Measurements from ENCODE around the gene KIFAP3.
A peak's percentile ranks its signal among the peaks of the same experiment; 100 is the strongest.
"Not testable (repeated sequence)": the region's sequence is repeated elsewhere in the genome, so short reads cannot be mapped to it uniquely, and the experiment has no call there.

The KIFAP3 gene

GRCh38 chr1:169924063-169924462 is 150.4 kb downstream of the KIFAP3 start:
- DNase-seq (ENCODE audit: low spot score): no peak

GRCh38 chr1:169921080-169921479 is 153.4 kb downstream of the KIFAP3 start:
- DNase-seq (ENCODE audit: low spot score): no peak

GRCh38 chr1:169918927-169919326 is 155.6 kb downstream of the KIFAP3 start:
- no peak for DNase-seq (ENCODE audit: low spot score)

- not testable (repeated sequence) for DNase-seq (ENCODE audit: low spot score)
Observed at GRCh38 chr1:169918220-169918619, 156.3 kb downstream of the KIFAP3 start.

DNA sequence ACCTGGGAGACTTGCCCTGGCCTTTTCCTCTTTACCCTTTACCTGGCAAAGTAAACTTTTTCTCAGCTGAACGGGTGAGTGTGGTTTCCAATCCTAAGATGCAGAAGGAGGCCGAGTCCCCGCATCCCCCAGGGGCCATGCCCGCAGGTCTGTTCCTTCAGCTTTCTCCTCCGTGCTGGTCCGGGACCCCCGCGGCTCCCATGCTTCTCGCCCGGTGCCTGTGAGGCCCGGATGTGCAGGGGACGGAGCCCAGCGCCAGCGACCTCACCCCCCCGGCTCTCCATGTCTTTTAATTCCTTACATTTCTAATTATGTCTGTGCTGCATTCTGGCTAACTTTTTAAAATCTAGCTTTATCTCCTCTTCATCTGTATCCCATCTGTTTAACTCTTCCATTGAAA is 159.3 kb downstream of the KIFAP3 start:
- DNase-seq (ENCODE audit: low spot score): no peak

- DNase-seq (ENCODE audit: low spot score): peak; percentile 56
Observed at GRCh38 chr1:169914531-169914930, 160.0 kb downstream of the KIFAP3 start.

GRCh38 chr1:169909499-169909898 is 165.0 kb downstream of the KIFAP3 start:
- no peak for DNase-seq (ENCODE audit: low spot score)

DNA sequence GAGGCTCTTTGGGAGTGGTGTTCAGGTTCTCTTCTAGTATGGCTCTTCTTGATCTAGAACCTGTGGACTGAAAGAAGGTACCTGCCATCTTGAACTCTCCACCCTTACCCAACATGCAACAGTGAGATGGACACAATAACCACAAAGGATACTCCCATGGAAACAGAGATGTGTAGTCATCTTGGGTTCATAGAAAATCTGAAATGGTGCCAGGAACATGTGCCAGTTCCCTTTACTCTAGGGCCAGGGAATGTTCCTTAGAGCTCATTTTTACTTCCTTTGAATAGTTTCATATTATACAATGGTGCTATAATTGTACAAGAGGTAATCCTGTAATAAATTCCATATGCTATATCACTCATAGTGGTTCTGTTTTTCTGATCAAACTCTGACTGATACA is 167.6 kb downstream of the KIFAP3 start:
- no peak for DNase-seq (ENCODE audit: low spot score)

GRCh38 chr1:169904834-169905233 is 169.7 kb downstream of the KIFAP3 start:
- no peak for DNase-seq (ENCODE audit: low spot score)

- no peak for DNase-seq (ENCODE audit: low spot score)
Observed at GRCh38 chr1:169902751-169903150, 171.7 kb downstream of the KIFAP3 start.

DNA sequence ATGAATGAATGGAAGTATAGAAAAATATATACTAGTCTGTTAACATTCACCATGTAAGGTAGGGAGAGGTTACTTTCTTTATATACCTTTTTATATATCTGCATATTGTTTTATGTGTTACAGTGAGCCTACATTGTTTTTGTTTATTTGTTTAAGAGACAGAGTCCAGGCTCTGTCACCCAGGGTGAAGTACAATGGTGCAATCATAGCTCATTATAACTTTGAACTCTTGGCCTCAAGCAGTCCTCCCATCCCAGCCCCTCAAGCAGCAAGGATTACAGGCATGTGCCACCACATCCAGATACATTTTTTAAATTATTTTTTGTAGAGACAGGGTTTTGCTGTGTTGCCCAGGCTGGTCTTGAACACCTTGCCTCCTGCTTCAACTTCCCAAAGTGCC is 173.4 kb downstream of the KIFAP3 start:
- DNase-seq (ENCODE audit: low spot score): no peak

DNA sequence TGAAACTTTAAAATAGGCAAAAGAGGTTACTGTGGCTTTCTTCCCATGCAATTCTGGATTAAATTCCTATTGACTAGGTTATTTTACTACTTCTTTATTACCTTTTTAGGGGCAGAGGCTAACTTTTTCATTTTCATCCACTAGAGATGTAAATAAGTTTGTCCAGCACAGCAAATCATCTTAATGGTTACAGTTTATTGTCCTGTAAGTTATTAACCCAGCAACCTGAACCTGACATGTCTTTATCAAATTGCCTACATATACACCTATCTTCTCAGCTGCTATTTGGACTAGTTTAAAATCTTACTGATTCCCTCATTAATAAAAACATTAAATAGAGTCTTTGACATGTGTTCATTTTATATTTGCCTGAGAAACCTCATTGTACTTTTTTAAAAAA is 173.9 kb downstream of the KIFAP3 start:
- no peak for DNase-seq (ENCODE audit: low spot score)

DNA sequence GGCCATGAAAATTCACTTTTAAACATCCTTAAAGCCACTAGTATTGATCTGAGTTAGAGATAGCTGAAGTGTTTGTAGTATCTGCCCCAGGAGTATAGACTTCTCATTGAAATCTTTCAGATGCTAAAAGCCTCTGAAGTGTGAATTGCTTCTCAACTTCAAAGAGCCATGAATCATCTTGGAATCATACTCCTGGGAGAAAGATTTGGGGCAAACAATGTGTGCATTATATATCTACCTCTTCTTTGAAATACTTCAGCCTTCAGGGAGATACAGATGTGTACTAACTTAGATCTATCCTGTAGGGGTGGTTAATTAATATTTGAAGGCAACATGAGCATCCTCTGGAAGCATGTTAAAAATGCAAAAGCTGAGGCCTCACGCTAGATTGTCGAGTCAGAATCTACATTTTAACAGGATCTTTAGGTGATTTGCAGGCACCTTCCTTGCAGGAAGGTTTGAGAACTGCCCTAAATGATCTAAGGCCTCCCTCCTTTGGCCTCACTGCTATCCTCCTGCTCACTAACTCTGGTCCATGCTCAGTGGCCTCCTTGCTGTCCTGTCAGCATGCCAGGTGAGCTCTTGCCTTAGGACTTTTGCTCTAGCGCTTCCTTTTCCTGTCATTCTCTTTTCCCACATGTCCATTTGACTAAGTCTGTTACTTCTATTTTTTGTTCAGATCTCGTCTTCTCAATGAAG is 174.8 kb downstream of the KIFAP3 start:
- DNase-seq (ENCODE audit: low spot score): no peak

GRCh38 chr1:169896013-169896412 is 178.5 kb downstream of the KIFAP3 start:
- no peak for DNase-seq (ENCODE audit: low spot score)

DNA sequence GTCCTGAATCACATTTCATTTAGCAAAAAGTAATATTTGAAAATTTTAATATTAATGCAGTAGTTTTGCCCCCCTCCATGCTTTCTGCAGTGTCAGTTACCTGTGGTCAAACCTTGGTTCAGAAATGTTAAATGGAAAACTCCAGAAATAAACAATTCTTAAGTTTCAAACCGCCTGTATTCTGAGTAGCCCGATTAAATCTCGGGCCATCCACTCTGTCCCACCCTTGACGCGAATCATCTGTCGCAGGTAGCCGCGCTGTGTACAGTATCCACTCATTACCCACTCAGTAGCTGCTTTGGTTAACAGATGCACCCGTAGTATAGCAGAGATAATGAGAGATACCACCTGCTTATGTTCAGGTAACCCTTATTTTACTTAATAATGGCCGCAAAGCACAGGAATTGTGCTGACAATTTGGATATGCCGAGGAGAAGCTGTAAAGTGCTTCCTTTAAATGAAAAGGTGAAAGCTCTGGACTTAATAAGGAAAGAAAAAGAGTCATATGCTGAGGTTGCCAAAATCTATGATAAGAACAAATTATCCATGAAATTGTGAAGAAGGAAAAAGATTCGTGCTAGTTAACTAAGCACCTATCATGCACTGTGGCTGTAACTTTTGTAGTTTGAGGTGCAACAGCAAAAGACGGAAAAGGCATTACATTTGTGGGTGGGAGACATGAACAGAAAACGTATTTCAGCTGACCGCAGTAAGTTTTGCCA is 179.9 kb downstream of the KIFAP3 start:
- no peak for DNase-seq (ENCODE audit: low spot score)

GRCh38 chr1:169893645-169894423 is 180.7 kb downstream of the KIFAP3 start, which contains the start of gene SCYL3:
SCYL3 (minus strand) TSS chr1:169893896; CDS start chr1:169888840, 5,056 bp downstream.
- DNase-seq (ENCODE audit: low spot score): peak; percentile 97

DNA sequence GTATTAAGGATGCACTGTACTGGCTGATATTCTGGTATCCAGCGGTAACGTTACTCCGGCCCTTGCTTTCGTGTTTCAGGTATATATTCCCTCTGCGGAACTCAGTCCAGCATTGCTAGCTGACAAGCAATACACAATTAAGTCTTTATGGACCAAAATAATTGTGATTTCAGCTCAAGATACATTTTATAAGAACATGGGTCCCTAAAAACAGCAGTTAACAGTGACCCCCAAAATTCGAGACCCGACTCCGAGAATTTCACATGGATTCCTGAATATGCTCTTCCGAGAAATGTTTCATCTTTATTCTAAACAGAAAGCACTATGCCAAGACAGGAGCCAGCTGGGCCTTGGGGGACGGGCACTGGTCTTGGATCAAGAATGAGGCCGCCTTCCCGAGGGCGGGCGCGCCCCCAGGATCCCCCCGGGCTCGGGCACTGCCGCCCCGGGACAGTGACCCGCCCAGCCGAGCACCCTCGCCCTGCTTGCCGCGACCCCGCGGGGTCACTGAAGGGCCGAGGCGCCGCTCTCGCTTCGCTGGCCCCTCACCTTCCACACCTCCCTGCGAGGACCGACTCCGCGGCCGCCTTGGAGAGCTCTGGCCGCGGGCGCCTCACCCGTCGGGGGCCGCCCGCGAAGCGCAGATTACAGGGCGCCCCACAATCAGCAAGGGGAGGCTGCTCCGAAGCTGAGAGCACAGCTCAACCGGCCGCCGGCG is 181.4 kb downstream of the KIFAP3 start:
- peak; percentile 66 for DNase-seq (ENCODE audit: low spot score)

DNA sequence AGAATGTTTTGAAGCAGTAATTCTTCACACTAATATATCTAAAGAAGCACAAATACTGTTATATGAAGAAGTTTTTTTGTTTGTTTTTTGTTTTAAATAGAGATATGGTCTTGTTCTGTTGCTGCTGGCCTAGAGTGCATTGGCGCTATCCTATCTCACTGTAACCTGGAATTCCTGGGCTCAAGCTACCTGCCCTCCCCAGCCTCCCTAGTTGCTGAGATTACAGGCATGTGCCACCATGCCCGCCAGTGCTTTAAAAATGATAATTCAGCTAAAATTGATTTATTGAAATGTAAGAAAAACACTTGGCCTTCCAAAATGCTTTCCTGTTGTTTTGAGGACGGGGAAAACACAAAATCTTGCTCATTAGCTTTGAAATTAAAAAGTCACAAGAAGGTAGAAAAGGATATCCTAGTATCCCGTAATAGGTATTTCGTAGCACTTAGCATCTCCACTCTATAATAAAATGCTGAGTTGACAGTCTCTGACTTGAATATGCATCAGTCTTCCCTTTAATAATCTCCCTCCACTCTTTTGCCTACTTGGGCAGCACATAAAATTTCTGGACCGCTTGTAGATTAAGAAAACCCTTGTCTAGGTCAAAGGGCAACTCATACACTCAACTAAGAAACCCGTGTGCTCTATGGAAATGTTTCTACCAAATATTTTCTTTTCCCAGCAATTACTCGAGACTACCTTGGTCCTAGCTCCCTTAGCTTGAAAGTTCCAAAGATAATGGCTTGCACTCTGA is 182.1 kb downstream of the KIFAP3 start:
- peak; percentile 16 for DNase-seq (ENCODE audit: low spot score)

- DNase-seq (ENCODE audit: low spot score): no peak
Observed at GRCh38 chr1:169891539-169891885, 183.0 kb downstream of the KIFAP3 start.

- no peak for DNase-seq (ENCODE audit: low spot score)
Observed at GRCh38 chr1:169890761-169891538, 183.5 kb downstream of the KIFAP3 start.

DNA sequence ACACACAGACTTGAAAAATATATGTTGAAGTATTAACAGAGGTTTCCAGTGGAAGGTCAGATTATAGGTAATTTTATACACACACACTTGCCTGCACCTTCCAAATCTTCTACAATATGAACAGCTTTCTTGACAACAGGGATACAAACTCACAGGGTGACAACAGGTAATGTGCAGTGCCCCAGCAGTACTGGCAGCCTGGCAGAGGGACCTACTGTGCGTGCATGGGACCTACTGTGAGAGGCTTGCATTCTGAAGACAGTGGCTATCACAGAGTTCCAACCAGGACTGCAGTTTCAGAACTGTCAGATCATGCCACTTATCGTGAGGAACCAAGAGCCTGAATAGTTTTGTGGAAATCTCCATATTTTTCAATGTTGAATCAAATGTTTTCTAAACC is 184.6 kb downstream of the KIFAP3 start:
- DNase-seq (ENCODE audit: low spot score): no peak
